GM12878 (cell line): Measurements from ENCODE around the gene FBN3.

ENCODE experiments used
- CREB1 ChIP-seq: IDR thresholded peaks from 2 replicates; pipeline ENCODE4 v1.6.1; 2012; ENCODE audit warnings: low read depth, mild to moderate bottlenecking, inconsistent platforms
- CTCF ChIP-seq, 3 experiments: IDR thresholded peaks in 2 of 3; conservative IDR thresholded peaks in 1 of 3; 2 replicates each; pipeline ENCODE4 v1.5.1; 2011; ENCODE audit warnings: low read depth in 3 of 3, low read length in 3 of 3, mild to moderate bottlenecking in 3 of 3, control low read depth in 2 of 3, moderate library complexity in 2 of 3, inconsistent platforms in 1 of 3, mixed read lengths in 1 of 3; ENCODE audit not compliant: control insufficient read depth in 2 of 3, insufficient read depth in 1 of 3; ENCODE audit errors: extremely low read depth in 1 of 3
- ESRRA ChIP-seq: IDR thresholded peaks from 2 replicates; pipeline ENCODE4 v1.6.1; 2012; ENCODE audit warnings: mild to moderate bottlenecking, low read length, improper control_type of control experiment
- MAX ChIP-seq: IDR thresholded peaks from 2 replicates; pipeline ENCODE4 v1.6.1; 2012; ENCODE audit warnings: low read depth, low read length, improper control_type of control experiment
- POLR2A ChIP-seq: IDR thresholded peaks from 2 replicates; pipeline ENCODE4 v1.6.1; 2011; ENCODE audit warnings: low read depth, mild to moderate bottlenecking, low read length
- REST ChIP-seq: IDR thresholded peaks from 2 replicates; pipeline ENCODE4 v1.6.1; 2012; ENCODE audit warnings: mild to moderate bottlenecking, low read depth, low read length
- ZNF687 ChIP-seq: fragments of 450-650 bp; IDR thresholded peaks from 2 replicates; pipeline ENCODE4 v1.6.1; 2017; ENCODE audit warnings: mild to moderate bottlenecking, moderate library complexity

GRCh38 chr19:8128551-8128950, 20.8 kb downstream of the FBN3 start:
- TF ChIP-seq REST (no peak), CTCF (IDR thresholded peaks at IDR 0.05 in 2 of 3, conservative IDR thresholded peaks at IDR 0.05 in 1 of 3; ENCODE audit: control insufficient read depth in 2 of 3, extremely low read depth in 1 of 3, insufficient read depth in 1 of 3, low read depth in 3 of 3, low read length in 3 of 3) (no peak), CREB1 (no peak), ESRRA (no peak), MAX (no peak), ZNF687 (no peak), POLR2A (no peak)
